GM10266 (cell line): ENCODE measurements around the gene MAOA.

Source experiments
- DNase-seq: peaks from one replicate; pipeline ENCODE4 v3.0.0; 2012; ENCODE audit errors: extremely low spot score
- TF ChIP-seq, protein P1 (sequence below): IDR thresholded peaks from 2 replicates; pipeline ENCODE4 v1.5.1; 2012; ENCODE audit warnings: mild to moderate bottlenecking, low read depth; ENCODE audit not compliant: control insufficient read depth, insufficient read depth; ENCODE audit errors: missing control alignments

Gene MAOA

GRCh38 chrX:43643662-43644061, 12.4 kb upstream of the MAOA start:
- TF ChIP-seq, protein P1, sequence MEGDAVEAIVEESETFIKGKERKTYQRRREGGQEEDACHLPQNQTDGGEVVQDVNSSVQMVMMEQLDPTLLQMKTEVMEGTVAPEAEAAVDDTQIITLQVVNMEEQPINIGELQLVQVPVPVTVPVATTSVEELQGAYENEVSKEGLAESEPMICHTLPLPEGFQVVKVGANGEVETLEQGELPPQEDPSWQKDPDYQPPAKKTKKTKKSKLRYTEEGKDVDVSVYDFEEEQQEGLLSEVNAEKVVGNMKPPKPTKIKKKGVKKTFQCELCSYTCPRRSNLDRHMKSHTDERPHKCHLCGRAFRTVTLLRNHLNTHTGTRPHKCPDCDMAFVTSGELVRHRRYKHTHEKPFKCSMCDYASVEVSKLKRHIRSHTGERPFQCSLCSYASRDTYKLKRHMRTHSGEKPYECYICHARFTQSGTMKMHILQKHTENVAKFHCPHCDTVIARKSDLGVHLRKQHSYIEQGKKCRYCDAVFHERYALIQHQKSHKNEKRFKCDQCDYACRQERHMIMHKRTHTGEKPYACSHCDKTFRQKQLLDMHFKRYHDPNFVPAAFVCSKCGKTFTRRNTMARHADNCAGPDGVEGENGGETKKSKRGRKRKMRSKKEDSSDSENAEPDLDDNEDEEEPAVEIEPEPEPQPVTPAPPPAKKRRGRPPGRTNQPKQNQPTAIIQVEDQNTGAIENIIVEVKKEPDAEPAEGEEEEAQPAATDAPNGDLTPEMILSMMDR = no peak
- no peak for DNase-seq

GRCh38 chrX:43644124-43644701, 11.9 kb upstream of the MAOA start:
- DNase-seq = no peak
- TF ChIP-seq, protein P1 = no peak

DNA sequence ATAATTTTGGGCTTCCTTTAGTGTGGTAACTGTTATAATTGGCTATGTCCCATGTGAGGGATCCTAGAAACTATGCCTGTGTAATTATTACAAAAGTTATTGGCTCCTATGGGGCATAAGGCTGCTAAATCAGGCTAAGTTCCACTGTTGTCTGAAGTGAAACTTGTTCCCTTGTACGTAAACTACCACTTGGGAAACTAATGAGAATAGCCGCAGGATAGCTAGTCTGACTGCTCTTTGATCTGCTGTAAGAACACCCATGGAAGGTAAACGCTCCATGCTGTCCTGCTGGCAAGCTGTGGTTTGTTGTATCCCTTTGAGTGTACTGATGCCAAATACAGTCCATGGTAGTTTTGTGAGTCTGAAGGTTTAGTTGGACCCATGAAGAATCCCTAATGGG, 9.3 kb upstream of the MAOA start:
- no peak for DNase-seq
- TF ChIP-seq, protein P1 = no peak

GRCh38 chrX:43654431-43655150, 1.5 kb upstream of the MAOA start:
- TF ChIP-seq, protein P1 = no peak
- DNase-seq = peak; percentile 54

DNA sequence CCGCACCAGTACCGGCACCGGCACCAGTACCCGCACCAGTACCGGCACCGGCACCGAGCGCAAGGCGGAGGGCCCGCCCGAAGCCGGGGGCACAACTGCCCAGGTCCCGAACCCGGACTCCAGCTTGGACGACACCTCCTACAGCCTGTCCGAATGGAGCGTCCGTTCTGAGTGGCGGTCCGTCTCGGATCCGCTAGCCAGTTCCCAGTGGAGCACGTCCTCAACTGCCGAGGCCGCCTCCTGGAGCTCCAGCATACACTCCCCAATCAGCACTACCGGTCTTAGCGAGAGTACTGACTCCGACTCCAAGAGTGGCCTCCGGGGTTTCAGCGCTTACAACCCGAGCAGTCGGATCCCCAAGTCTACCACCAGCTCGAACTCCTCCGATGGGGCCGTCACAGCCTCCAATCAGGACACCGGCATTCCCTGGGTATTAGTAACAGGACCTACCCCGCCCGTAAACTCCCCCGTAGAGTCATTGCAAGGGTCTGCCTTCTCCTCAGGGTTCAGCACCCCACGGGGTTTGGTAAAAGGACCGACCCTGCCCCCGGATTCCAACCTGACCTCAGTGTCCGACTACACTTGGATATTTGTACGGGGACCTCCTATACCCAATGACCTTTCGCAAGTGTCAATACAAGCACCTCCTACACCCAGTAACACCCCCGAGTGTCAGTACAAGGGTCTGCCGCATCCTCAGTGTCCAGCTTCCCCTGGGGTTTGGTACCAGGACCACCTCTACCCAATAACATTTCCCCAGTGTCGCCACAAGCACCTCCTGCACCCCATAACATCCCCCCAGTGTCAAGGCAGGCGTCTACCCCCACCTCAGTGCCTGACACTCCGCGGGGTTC, 721 bp upstream of the MAOA start:
- no peak for DNase-seq
- TF ChIP-seq, protein P1 = no peak

- DNase-seq = no peak
- TF ChIP-seq, protein P1 = no peak
Observed at GRCh38 chrX:43657671-43658070, 1.6 kb downstream of the MAOA start.
